MM.1S (cell line): ENCODE results near the gene PGM3.

Source experiments
- DNase-seq: peaks from one replicate; pipeline ENCODE4 v3.0.0-alpha.2; 2015
- H2AFZ ChIP-seq: fragments of 300-600 bp; sonication (generic); 2 replicates; pipeline ENCODE4 v1.6.0; 2016; ENCODE audit warnings: antibody characterized with exemption, low read length
- H3F3A ChIP-seq: fragments of 300-600 bp; sonication (generic); 2 replicates; pipeline ENCODE4 v1.6.1; 2016; ENCODE audit warnings: mild to moderate bottlenecking, antibody characterized with exemption, low read length, moderate library complexity, mixed read lengths; ENCODE audit not compliant: insufficient read depth
- H3K27ac ChIP-seq: fragments of 300-600 bp; sonication (generic); 2 replicates; pipeline ENCODE4 v1.5.1; 2016; ENCODE audit warnings: mild to moderate bottlenecking, low read length
- H3K27me3 ChIP-seq: fragments of 300-600 bp; sonication (generic); replicated peaks from 2 replicates; pipeline ENCODE4 v1.6.0; 2016; ENCODE audit warnings: low read length; ENCODE audit not compliant: insufficient read depth
- H3K36me3 ChIP-seq: fragments of 300-600 bp; sonication (generic); replicated peaks from 2 replicates; pipeline ENCODE4 v1.6.1; 2016; ENCODE audit warnings: mild to moderate bottlenecking, low read length, mixed read lengths; ENCODE audit not compliant: insufficient read depth
- H3K4me1 ChIP-seq: fragments of 300-600 bp; sonication (generic); 2 replicates; pipeline ENCODE4 v1.6.1; 2016; ENCODE audit warnings: low read length, mixed read lengths
- H3K4me2 ChIP-seq: fragments of 300-600 bp; sonication (generic); 2 replicates; pipeline ENCODE4 v1.6.0; 2016; ENCODE audit warnings: low read depth, low read length
- H3K4me3 ChIP-seq: fragments of 300-600 bp; sonication (generic); 2 replicates; pipeline ENCODE4 v1.5.1; 2016; ENCODE audit warnings: low read length, mixed read lengths
- H3K79me2 ChIP-seq: fragments of 300-600 bp; sonication (generic); 2 replicates; pipeline ENCODE4 v1.6.1; 2016; ENCODE audit warnings: mixed run types, low read length, mixed read lengths
- H3K9ac ChIP-seq: fragments of 300-600 bp; sonication (generic); 2 replicates; pipeline ENCODE4 v1.6.1; 2016; ENCODE audit warnings: low read length, mixed read lengths
- H3K9me2 ChIP-seq: fragments of 300-600 bp; sonication (generic); replicated peaks from 2 replicates; pipeline ENCODE4 v1.6.1; 2016; ENCODE audit warnings: mild to moderate bottlenecking, low read length, mixed read lengths; ENCODE audit not compliant: insufficient read depth
- H3K9me3 ChIP-seq: fragments of 300-600 bp; sonication (generic); replicated peaks from 2 replicates; pipeline ENCODE4 v1.6.1; 2016; ENCODE audit warnings: mild to moderate bottlenecking, low read length, mixed read lengths; ENCODE audit not compliant: insufficient read depth
- H4K20me1 ChIP-seq: fragments of 300-600 bp; sonication (generic); 2 replicates; pipeline ENCODE4 v1.6.1; 2016; ENCODE audit warnings: mild to moderate bottlenecking, low read length, moderate library complexity, mixed read lengths; ENCODE audit not compliant: insufficient read depth
- EZH2 ChIP-seq: fragments of 300-600 bp; sonication (generic); optimal IDR thresholded peaks from 2 replicates; pipeline ENCODE3; 2017; ENCODE audit warnings: low read depth, mild to moderate bottlenecking, antibody characterized with exemption, low read length, mixed read lengths
- EZH2phosphoT487 ChIP-seq: fragments of 300-600 bp; sonication (generic); IDR thresholded peaks from 2 replicates; pipeline ENCODE4 v1.6.1; 2018; ENCODE audit warnings: antibody characterized with exemption, low read length
- TF ChIP-seq, protein P1 (sequence below): fragments of 300-600 bp; sonication (generic); IDR thresholded peaks from 2 replicates; pipeline ENCODE4 v1.5.1; 2016; ENCODE audit warnings: antibody characterized with exemption, low read length, mixed read lengths

Gene PGM3

GRCh38 chr6:83132121-83132520, 60.9 kb downstream of the PGM3 start:
- Histone ChIP-seq H3K36me3 (peaks cover 8% of the 10 kb centered on the region), H3K4me3 (no peak overlapping the region), H3K9ac (no peak overlapping the region), H3K9me2 (no peaks in the 10 kb centered on the region), H3K27me3 (no peaks in the 10 kb centered on the region), H3K27ac (no peak overlapping the region), H3K79me2 (no peaks in the 10 kb centered on the region), H3K9me3 (no peaks in the 10 kb centered on the region), H3K4me2 (no peak overlapping the region), H4K20me1 (no peaks in the 10 kb centered on the region), H2AFZ (no peak overlapping the region), H3K4me1 (peaks cover 6% of the 10 kb centered on the region; the same call in 1 of the 2 replicates), H3F3A (no peaks in the 10 kb centered on the region)
- DNase-seq = no peak
- TF ChIP-seq EZH2phosphoT487 (no peak), EZH2 (no peak)
- TF ChIP-seq, protein P1, sequence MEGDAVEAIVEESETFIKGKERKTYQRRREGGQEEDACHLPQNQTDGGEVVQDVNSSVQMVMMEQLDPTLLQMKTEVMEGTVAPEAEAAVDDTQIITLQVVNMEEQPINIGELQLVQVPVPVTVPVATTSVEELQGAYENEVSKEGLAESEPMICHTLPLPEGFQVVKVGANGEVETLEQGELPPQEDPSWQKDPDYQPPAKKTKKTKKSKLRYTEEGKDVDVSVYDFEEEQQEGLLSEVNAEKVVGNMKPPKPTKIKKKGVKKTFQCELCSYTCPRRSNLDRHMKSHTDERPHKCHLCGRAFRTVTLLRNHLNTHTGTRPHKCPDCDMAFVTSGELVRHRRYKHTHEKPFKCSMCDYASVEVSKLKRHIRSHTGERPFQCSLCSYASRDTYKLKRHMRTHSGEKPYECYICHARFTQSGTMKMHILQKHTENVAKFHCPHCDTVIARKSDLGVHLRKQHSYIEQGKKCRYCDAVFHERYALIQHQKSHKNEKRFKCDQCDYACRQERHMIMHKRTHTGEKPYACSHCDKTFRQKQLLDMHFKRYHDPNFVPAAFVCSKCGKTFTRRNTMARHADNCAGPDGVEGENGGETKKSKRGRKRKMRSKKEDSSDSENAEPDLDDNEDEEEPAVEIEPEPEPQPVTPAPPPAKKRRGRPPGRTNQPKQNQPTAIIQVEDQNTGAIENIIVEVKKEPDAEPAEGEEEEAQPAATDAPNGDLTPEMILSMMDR = no peak

- H3K9me2 ChIP-seq = no peaks in the 10 kb centered on the region
- H3K4me1 ChIP-seq = no peaks in the 10 kb centered on the region
- H3K27ac ChIP-seq = no peak overlapping the region
- TF ChIP-seq EZH2 (no peak), EZH2phosphoT487 (no peak)
- TF ChIP-seq, protein P1 = no peak
- peaks cover 10% of the 10 kb centered on the region for H3K36me3 ChIP-seq
- H2AFZ ChIP-seq = no peak overlapping the region
- H4K20me1 ChIP-seq = no peaks in the 10 kb centered on the region
- no peak for DNase-seq
- H3F3A ChIP-seq = no peaks in the 10 kb centered on the region
- no peak overlapping the region for H3K4me2 ChIP-seq
- H3K9me3 ChIP-seq = no peaks in the 10 kb centered on the region
- no peak overlapping the region for H3K9ac ChIP-seq
- no peaks in the 10 kb centered on the region for H3K79me2 ChIP-seq
- no peaks in the 10 kb centered on the region for H3K27me3 ChIP-seq
- H3K4me3 ChIP-seq = no peak overlapping the region
Observed at GRCh38 chr6:83127976-83128375, 65.1 kb downstream of the PGM3 start.

GRCh38 chr6:83127258-83127657, 65.8 kb downstream of the PGM3 start:
- H3K79me2 ChIP-seq = no peaks in the 10 kb centered on the region
- no peaks in the 10 kb centered on the region for H3F3A ChIP-seq
- H3K4me1 ChIP-seq = no peaks in the 10 kb centered on the region
- no peaks in the 10 kb centered on the region for H3K9me2 ChIP-seq
- H3K27me3 ChIP-seq = no peaks in the 10 kb centered on the region
- no peaks in the 10 kb centered on the region for H4K20me1 ChIP-seq
- no peak for DNase-seq
- H3K36me3 ChIP-seq = peaks cover 10% of the 10 kb centered on the region
- TF ChIP-seq, protein P1 = no peak
- TF ChIP-seq EZH2 = no peak
- no peak for TF ChIP-seq EZH2phosphoT487
- no peaks in the 10 kb centered on the region for H3K9me3 ChIP-seq
- H3K27ac ChIP-seq = no peak overlapping the region
- no peak overlapping the region for H3K4me2 ChIP-seq
- no peak overlapping the region for H2AFZ ChIP-seq
- H3K4me3 ChIP-seq = no peak overlapping the region
- H3K9ac ChIP-seq = no peak overlapping the region
